ENCODE results near the gene CELF5.

GRCh38 chr19:3322199-3322978 lies 97.9 kb downstream of the CELF5 start:
- TF ChIP-seq POLR2A (IDR thresholded peaks at IDR 0.05) (no peak), CTCF (IDR thresholded peaks at IDR 0.05) (no peak)
